Measurements from ENCODE around the gene IRF2BP2.

GRCh38 chr1:234624724-234625117 lies 14.7 kb upstream of the IRF2BP2 start:
- TF ChIP-seq CTCF (IDR thresholded peaks at IDR 0.05; ENCODE audit: insufficient read depth, low read length, poor library complexity, severe bottlenecking) (no peak), EZH2phosphoT487 (conservative IDR thresholded peaks at IDR 0.05; ENCODE audit: low read length) (no peak)
